Small intestine (tissue), 7 donors: ENCODE measurements around the gene CABP4. TPM values are rescaled to one million over a fixed set of nuclear protein-coding genes. Genes with fewer than 3 reads are reported as not detected.

ENCODE experiments used
- DNase-seq, 2 donors: peaks; one replicate each; pipeline versions ENCODE4 v3.0.0 to v3.0.0-alpha.2; 2013
- FAIRE-seq: peaks from 2 replicates; lab custom pipeline; 2012; peaks lifted over from hg19 to GRCh38; lab: Jason Lieb, UNC
- H3K27ac ChIP-seq, 3 donors: one replicate each; pipeline ENCODE4 v1.5.1; 2013; ENCODE audit warnings: low read length in 2 of 3, mild to moderate bottlenecking in 2 of 3, control low read depth in 1 of 3, inconsistent platforms in 1 of 3, low read depth in 1 of 3, moderate library complexity in 1 of 3
- H3K27me3 ChIP-seq, 3 donors: one replicate each; pipeline ENCODE4 v1.6.1; 2013; ENCODE audit warnings: low read length in 3 of 3, inconsistent platforms in 1 of 3; ENCODE audit not compliant: control insufficient read depth in 3 of 3, insufficient read depth in 3 of 3
- H3K36me3 ChIP-seq, 3 donors: one replicate each; pipeline ENCODE4 v1.6.1; 2013; ENCODE audit warnings: low read length in 3 of 3, inconsistent platforms in 1 of 3, low read depth in 1 of 3, mild to moderate bottlenecking in 1 of 3, moderate library complexity in 1 of 3; ENCODE audit not compliant: control insufficient read depth in 3 of 3, insufficient read depth in 2 of 3
- H3K4me1 ChIP-seq, 3 donors: one replicate each; pipeline ENCODE4 v1.6.1; 2013; ENCODE audit warnings: low read length in 2 of 3, inconsistent platforms in 1 of 3, low read depth in 1 of 3, mild to moderate bottlenecking in 1 of 3, moderate library complexity in 1 of 3; ENCODE audit not compliant: control insufficient read depth in 3 of 3, insufficient read depth in 2 of 3
- H3K4me3 ChIP-seq, 3 donors: one replicate each; pipeline ENCODE4 v1.5.1; 2013; ENCODE audit warnings: low read length in 3 of 3, control low read depth in 1 of 3, inconsistent platforms in 1 of 3, low read depth in 1 of 3, mild to moderate bottlenecking in 1 of 3, moderate library complexity in 1 of 3
- H3K9me3 ChIP-seq, 2 donors: one replicate each; pipeline ENCODE4 v1.6.1; 2013; ENCODE audit warnings: low read depth in 1 of 2, low read length in 1 of 2; ENCODE audit not compliant: control insufficient read depth in 2 of 2, insufficient read depth in 1 of 2
- WGBS, 3 donors: extraction: QIAGEN DNeasy Blood & Tissue Kit; methylation state at CpG; one replicate each; pipeline ENCODE4 v1.1.7; 2013; 5-methylcytosine and 5-hydroxymethylcytosine counted together
- polyA plus RNA-seq, 4 donors: library from polyadenylated mRNA; stranded (reverse) in 3 of 4; unstranded in 1 of 4; fragments of 200-250 nt in 3 of 4; fragments of 120-200 nt in 1 of 4; gene quantifications; one replicate each; pipeline versions ENCODE4 v1.2.1 to v1.2.3, GENCODE V29; 2013
- donor health status: healthy with polysubstance abuse.
- donor health status: control.
- donor health status: control.
- donor health status: Bipolar disorder and iron deficiency.
- donor health status: healthy.

Gene CABP4
- polyA plus RNA-seq, 4 donors: 0.27 to 1.1 (median 0.41) TPM; not detected in 1

DNA sequence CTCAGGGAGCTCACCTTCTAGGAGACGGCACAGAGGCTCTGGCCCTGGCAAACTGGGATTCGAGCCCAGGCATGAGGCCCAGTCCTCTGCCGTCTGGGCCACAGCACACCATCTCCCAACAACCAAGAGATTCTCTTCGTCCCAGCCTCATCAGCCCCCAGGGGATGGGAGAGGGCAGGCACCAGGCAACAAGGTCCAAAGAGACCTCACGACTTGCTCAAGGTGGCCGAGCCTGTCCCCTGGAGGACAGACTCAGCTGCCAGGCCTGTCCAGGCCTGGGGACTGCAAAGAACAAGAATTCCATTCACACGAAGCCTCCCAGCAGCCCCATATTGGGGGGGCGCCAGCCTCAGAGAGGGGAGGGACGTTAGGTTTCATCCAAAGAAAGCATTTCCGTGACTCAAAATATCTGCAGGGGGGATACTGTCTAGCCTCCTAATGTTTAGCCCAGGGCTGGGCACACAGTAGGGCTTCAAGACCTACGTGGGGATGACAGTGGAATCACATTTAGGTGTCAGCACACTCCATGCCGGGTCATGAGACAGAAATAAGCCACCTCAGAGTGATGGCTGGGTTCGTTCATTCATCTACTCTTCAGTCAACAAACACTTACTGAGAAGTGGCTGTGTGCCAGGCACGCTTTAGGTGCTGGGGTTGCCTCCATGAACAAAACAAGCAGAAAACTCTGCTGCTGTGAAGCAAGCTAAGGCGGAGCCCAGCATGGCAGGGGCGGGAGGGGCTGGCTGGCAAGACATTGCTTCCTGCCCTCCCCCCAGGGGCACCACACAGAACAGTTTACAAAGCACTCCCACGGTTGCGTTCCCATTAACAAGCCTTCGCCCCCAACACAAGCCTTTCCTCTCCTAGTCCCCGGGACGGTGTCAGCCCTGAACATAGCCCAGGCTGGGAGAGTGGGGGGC is 38.5 kb upstream of the CABP4 start:
- WGBS, 3 donors: 58 to 61% (median 60%) methylated on average over 21 of the region's 21 CpGs
- H3K9me3 ChIP-seq: no peaks in the 10 kb centered on the region
- H3K27me3 ChIP-seq: peaks cover 0 to 8% (median 2%) of the 10 kb centered on the region in 3 donors
- no peak for DNase-seq
- H3K36me3 ChIP-seq: no peaks in the 10 kb centered on the region
- H3K27ac ChIP-seq: no peak overlapping the region
- no peak for FAIRE-seq
- peaks cover 0 to 18% (median 2%) of the 10 kb centered on the region in 3 donors for H3K4me1 ChIP-seq
- no peak overlapping the region for H3K4me3 ChIP-seq

DNA sequence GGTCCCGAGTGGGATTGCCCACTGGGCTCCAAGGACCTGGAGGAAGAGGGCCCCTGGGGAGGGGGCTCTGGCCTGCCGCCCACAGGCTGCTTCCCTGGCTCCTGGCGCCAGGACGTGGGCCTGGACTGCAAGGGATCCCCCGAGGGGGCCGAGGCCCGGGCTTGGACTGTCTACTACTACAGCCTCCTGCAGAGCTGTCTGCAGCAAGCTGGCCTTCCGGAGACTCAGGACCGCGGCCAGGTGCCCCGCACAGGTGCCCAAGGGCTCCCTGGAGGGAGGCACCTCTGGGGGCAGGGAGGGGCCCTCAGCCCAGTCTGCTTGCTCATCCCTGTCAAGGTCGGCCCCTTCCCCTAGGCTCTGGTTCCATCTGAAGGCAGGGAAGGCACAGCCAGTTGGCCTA is 37.7 kb upstream of the CABP4 start:
- Histone ChIP-seq H3K4me1 (peaks cover 0 to 16% (median 2%) of the 10 kb centered on the region in 3 donors), H3K27ac (no peak overlapping the region), H3K4me3 (no peak overlapping the region), H3K27me3 (peaks cover 0 to 8% (median 2%) of the 10 kb centered on the region in 3 donors), H3K9me3 (no peaks in the 10 kb centered on the region), H3K36me3 (no peaks in the 10 kb centered on the region)
- DNase-seq (no peak), FAIRE-seq (no peak)
- 81 to 85% (median 84%) methylated on average over 10 to 12 of the region's 12 CpGs for WGBS, 3 donors

DNA sequence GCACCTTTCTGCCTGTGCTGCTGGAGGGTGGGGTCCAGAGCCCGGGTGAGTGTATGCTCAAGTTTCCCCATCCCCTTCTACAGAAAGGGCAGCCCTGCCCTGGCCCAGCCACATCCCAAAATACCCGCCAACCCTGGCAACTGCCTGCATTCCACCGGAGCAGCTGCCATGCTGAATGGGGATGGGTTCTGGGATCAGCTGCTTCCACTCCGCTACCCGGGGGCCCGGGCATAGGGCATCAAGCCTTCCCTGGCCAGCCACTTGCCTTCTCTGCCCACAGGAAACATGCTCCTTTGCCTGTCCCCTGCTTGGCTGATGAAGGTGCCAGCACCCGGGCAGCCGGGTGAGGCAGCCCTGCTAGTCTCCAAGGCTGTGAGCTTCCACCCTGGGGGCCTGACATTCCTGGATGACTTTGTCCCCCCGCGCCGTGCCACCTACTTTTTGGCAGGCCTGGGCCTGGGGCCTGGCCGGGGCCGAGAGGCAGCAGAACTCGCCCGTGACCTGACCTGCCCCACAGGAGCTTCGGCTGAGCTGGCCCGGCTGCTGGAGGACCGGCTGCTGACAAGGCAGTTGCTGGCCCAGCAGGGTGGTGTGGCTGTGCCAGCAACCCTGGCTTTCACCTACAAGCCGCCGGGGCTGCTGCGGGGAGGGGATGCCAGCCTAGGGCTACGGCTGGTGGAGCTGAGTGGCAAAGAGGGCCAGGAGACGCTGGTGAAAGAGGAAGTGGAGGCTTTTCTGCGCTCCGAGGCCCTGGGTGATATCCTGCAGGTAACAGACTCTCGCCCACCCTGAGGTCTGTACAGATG is 36.5 kb upstream of the CABP4 start:
- Histone ChIP-seq H3K36me3 (no peaks in the 10 kb centered on the region), H3K9me3 (no peaks in the 10 kb centered on the region), H3K27ac (no peak overlapping the region), H3K4me3 (no peak overlapping the region), H3K4me1 (peaks cover 0 to 20% (median 2%) of the 10 kb centered on the region in 3 donors), H3K27me3 (peaks cover 0 to 8% (median 0%) of the 10 kb centered on the region in 3 donors)
- WGBS, 3 donors: 70 to 73% (median 72%) methylated on average over 26 of the region's 26 CpGs
- DNase-seq (no peak), FAIRE-seq (no peak)

DNA sequence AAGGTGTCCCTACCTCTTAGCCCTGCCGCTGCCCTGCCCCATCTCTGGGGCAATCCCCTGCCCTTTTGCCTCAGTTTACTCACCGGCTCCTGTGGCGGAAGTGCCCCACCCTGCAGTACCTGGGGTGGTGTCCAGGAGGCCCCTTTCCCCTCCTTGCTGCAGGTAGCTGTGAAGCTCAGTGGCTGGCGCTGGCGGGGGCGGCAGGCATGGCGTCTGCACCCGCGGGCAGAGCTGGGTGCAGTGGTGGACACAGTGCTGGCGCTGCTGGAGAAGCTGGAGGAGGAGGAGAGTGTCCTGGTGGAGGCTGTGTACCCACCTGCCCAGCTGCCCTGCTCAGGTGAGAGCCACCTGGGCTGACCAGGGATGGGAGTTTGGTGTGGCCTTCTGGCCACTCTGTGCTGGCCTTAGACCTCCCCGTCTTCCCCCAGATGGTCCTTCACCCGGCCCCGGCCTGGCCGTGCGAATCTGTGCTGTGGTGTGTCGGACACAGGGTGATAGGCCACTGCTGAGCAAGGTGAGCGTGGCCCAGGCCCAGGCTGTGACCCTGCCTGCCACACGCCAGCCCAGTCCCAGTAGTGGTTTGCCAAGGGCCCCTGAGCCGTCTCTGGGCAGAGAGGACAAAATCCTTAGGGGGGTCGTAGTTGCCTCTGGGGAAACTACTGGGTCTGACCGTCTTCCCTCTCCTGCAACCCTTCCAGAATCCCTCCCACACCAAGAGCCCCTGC is 35.7 kb upstream of the CABP4 start:
- no peak overlapping the region for H3K27ac ChIP-seq
- FAIRE-seq: no peak

DNA sequence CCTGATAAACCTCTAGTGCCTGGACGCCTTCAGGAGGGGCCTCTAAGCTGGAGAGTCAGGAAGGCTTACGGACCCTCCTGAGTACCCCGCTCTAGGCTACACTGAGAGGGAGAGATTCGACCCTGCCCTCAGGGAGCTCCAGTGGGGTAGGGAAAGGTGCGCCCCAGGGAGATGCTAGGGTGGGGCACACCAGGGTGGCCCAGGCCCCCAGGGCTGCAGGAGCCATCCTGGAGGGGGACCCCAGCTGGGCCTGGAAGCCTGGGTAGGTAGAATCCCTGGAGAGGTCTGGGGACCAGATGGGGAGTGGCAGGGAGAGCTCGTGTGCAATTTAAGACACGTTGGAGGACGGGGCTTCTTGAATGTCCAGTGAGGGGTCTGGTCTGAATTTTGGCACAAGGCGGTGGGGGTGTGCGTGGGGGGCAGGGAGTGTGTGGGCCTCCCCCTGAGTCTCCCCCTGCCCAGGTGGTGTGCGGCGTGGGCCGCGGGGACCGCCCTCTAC is 35.0 kb upstream of the CABP4 start:
- Histone ChIP-seq H3K4me3 (peak overlapping the region; percentile 21 to 70 (median 54)), H3K27me3 (peaks cover 0 to 1% (median 0%) of the 10 kb centered on the region in 3 donors), H3K9me3 (no peaks in the 10 kb centered on the region), H3K27ac (peak overlapping the region in 2 of 3 donors; percentile 76 to 94), H3K36me3 (peaks cover 0 to 2% (median 0%) of the 10 kb centered on the region in 3 donors), H3K4me1 (peaks cover 0 to 15% (median 0%) of the 10 kb centered on the region in 3 donors)
- 29 to 33% (median 31%) methylated on average over 14 to 15 of the region's 15 CpGs for WGBS, 3 donors
- no peak for DNase-seq
- FAIRE-seq: no peak

More for the DNA sequence above, 35.7 kb upstream of the CABP4 start:
- Histone ChIP-seq H3K9me3 (no peaks in the 10 kb centered on the region), H3K4me1 (peaks cover 0 to 20% (median 2%) of the 10 kb centered on the region in 3 donors), H3K4me3 (no peak overlapping the region), H3K27me3 (peaks cover 0 to 6% (median 0%) of the 10 kb centered on the region in 3 donors), H3K36me3 (no peaks in the 10 kb centered on the region)
- 90 to 94% (median 91%) methylated on average over 20 to 21 of the region's 21 CpGs for WGBS, 3 donors
- DNase-seq: no peak

DNA sequence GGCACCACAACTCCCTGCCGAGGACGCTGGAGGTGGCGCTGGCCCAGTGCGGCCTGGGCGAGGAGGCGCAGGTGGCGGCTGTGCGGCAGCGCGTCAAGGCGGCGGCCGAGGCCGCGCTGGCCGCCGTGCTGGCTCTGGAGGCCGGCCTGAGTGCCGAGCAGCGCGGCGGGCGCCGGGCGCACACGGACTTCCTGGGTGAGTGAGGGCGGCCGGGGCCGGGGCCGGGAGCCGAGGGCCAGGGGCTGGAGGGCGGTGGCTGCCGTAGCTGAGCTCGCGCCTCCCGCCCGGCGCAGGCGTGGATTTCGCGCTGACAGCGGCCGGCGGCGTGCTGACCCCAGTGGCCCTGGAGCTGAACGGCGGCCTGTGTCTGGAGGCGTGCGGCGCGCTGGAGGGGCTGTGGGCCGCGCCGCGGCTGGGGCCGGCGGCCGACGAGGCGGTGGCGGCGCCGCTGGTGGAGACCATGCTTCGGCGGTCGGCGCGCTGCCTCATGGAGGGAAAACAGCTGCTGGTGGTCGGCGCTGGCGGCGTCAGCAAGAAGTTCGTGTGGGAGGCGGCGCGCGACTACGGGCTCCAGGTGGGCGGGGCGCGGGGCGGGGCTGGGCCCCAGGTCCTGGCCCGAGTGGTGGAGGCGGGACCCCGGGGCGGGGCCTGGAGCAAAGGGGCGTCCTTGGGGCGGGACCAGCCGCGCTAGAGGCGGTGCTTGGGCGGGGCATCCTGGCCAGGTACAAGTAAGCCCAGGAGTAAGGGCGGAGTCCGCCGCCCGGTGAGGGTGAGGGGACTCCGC is 34.3 kb upstream of the CABP4 start:
- H3K27me3 ChIP-seq: no peaks in the 10 kb centered on the region
- WGBS, 3 donors: 0 to 1% (median 1%) methylated on average over 65 to 97 of the region's 97 CpGs
- H3K4me3 ChIP-seq: peak overlapping the region; percentile 36 to 70 (median 54)
- no peaks in the 10 kb centered on the region for H3K9me3 ChIP-seq
- H3K36me3 ChIP-seq: peaks cover 0 to 2% (median 0%) of the 10 kb centered on the region in 3 donors
- peak overlapping the region; percentile 65 to 94 (median 76) for H3K27ac ChIP-seq
- peak; percentile 97 to 98 for DNase-seq
- H3K4me1 ChIP-seq: peaks cover 0 to 14% (median 0%) of the 10 kb centered on the region in 3 donors
- FAIRE-seq: no peak

DNA sequence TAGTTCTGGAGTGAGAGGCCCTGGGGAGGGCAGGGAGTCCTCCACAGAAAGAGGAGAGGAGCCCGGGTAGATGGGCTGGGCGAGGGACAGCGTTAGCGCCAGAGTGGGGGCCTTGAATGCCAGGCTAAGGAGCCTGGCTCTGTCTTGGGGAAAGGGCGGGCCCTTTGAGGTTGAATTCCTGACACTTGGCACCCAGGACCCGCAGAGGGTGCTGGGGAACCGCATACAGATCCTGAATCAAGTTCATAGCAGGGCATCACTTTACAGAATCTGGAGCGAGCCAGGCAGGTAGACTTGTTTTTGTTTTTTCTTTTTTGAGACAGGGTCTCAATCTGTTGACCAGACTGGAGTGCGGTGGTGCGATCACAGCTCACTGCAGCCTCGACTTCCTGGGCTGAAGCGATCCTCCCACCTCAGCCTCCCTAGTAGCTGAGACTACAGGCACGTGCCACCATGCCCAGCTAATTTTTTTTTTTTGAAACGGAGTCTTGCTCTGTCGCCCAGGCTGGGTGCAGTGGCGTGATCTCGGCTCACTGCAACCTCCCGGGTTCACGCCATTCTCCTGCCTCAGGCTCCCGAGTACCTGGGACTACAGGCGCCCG is 33.6 kb upstream of the CABP4 start:
- peak overlapping the region in 2 of 3 donors; percentile 46 to 65 for H3K27ac ChIP-seq
- 58 to 73% (median 67%) methylated on average over 22 of the region's 22 CpGs for WGBS, 3 donors
- peak overlapping the region in 1 of 3 donors; percentile 36 for H3K4me3 ChIP-seq
- DNase-seq (no peak), FAIRE-seq (no peak)
- no peaks in the 10 kb centered on the region for H3K27me3 ChIP-seq
- H3K36me3 ChIP-seq: peaks cover 0 to 2% (median 0%) of the 10 kb centered on the region in 3 donors
- no peaks in the 10 kb centered on the region for H3K9me3 ChIP-seq
- peaks cover 0 to 14% (median 0%) of the 10 kb centered on the region in 3 donors for H3K4me1 ChIP-seq
